GM18498 (cell line): ENCODE data around the gene HSF5.

Experiments used
- ATAC-seq: cut with Tn5 transposase; IDR thresholded peaks from one replicate; pipeline ENCODE4 v1.9.1; 2021; ENCODE audit warnings: mild to moderate bottlenecking, moderate library complexity; ENCODE audit not compliant: unreplicated experiment

HSF5 gene

GRCh38 chr17:58373003-58373402 lies 115.2 kb downstream of the HSF5 start:
- no peak for ATAC-seq

- ATAC-seq: no peak
Measured at GRCh38 chr17:58371300-58371950, 116.8 kb downstream of the HSF5 start.

- no peak for ATAC-seq
Measured at GRCh38 chr17:58370716-58371115, 117.5 kb downstream of the HSF5 start.

- ATAC-seq: no peak
Measured at GRCh38 chr17:58370309-58370708, 117.9 kb downstream of the HSF5 start.
